Upper lobe of left lung (tissue), 6 donors: ENCODE measurements around the gene SGSM1. TPM values are rescaled to one million over a fixed set of nuclear protein-coding genes. Genes with fewer than 3 reads are reported as not detected.

Experiments
- ATAC-seq, 2 donors: fragments of 200-7000 bp; cut with Tn5 transposase; one replicate each; pipeline ENCODE4 v1.9.1; 2022; ENCODE audit warnings: mild to moderate bottlenecking in 2 of 2, moderate library complexity in 2 of 2; ENCODE audit not compliant: low FRiP score in 2 of 2
- DNase-seq, 2 donors: peaks; one replicate each; pipeline ENCODE4 v3.0.0-alpha.2; 2019 to 2020
- H3K27ac ChIP-seq, 4 donors: fragments of 200-600 bp; sonication (generic); one replicate each; pipeline ENCODE4 v1.5.1; 2016 to 2019
- H3K27me3 ChIP-seq, 4 donors: fragments of 200-600 bp; sonication (generic); one replicate each; pipeline ENCODE4 v1.5.1; 2017 to 2019
- H3K36me3 ChIP-seq, 4 donors: fragments of 200-600 bp; sonication (generic); one replicate each; pipeline ENCODE4 v1.5.1; 2016 to 2019
- H3K4me1 ChIP-seq, 4 donors: fragments of 200-600 bp; sonication (generic); one replicate each; pipeline ENCODE4 v1.5.1; 2018 to 2019
- H3K4me3 ChIP-seq, 4 donors: fragments of 200-600 bp; sonication (generic); one replicate each; pipeline ENCODE4 v1.5.1; 2017 to 2019; ENCODE audit warnings: mild to moderate bottlenecking in 2 of 4, moderate library complexity in 1 of 4
- H3K9me3 ChIP-seq, 4 donors: fragments of 200-600 bp; sonication (generic); one replicate each; pipeline ENCODE4 v1.5.1; 2018 to 2019
- CTCF ChIP-seq, 6 experiments: fragments of 450-650 bp in 4 of 6; fragments of 200-600 bp in 2 of 6; sonication (generic) in 2 of 6; IDR thresholded peaks; one replicate each; pipeline ENCODE4 v1.5.1; 2016 to 2019; ENCODE audit warnings: antibody characterized with exemption in 6 of 6
- EP300 ChIP-seq, 4 donors: sonication (generic); formaldehyde crosslinking; IDR thresholded peaks; one replicate each; pipeline ENCODE4 v1.5.1; 2017; ENCODE audit warnings: antibody characterized with exemption in 4 of 4, control low read depth in 2 of 4
- POLR2A ChIP-seq, 4 donors: fragments of 450-650 bp; IDR thresholded peaks; one replicate each; pipeline ENCODE4 v1.5.1; 2016 to 2017; ENCODE audit warnings: antibody characterized with exemption in 4 of 4, mild to moderate bottlenecking in 2 of 4
- POLR2AphosphoS5 ChIP-seq, 2 donors: sonication (generic); formaldehyde crosslinking; IDR thresholded peaks; one replicate each; pipeline ENCODE4 v1.5.1; 2017; ENCODE audit warnings: antibody characterized with exemption in 2 of 2
- WGBS, 2 donors: methylation state at CpG; one replicate each; pipeline ENCODE4 v1.1.5; 2017 to 2018; 5-methylcytosine and 5-hydroxymethylcytosine counted together
- total RNA-seq, 6 donors: library from RNA; depleted of rRNA in 4 of 6; stranded (reverse); fragments of >200 nt in 4 of 6; gene quantifications; one replicate each; pipeline versions ENCODE4 v1.1.0 to v1.2.1, GENCODE V29; 2016 to 2021
- donor health status: DM: no; HTN: no; CAD: no; lungs with moderate emphysema.
- donor health status: DM: no; HTN: yes; CAD: no; lungs with severe emphysema.

SGSM1 gene
- total RNA-seq, 6 donors from 2014 or later = 0.76 to 4.2 (median 2.8) TPM

- Histone ChIP-seq H3K27me3 (no peaks in the 10 kb centered on the region), H3K4me3 (no peak overlapping the region), H3K9me3 (no peaks in the 10 kb centered on the region), H3K36me3 (no peaks in the 10 kb centered on the region), H3K27ac (peak overlapping the region in 2 of 4 donors; percentile 13 to 60), H3K4me1 (peaks cover 28 to 45% (median 34%) of the 10 kb centered on the region in 4 donors)
- ATAC-seq = no peak
- no peak for DNase-seq
- no peak for TF ChIP-seq CTCF (IDR thresholded peaks at IDR 0.05)
- no peak for TF ChIP-seq POLR2AphosphoS5 (IDR thresholded peaks at IDR 0.05)
- 91 to 92% methylated on average over 3 of the region's 3 CpGs for WGBS, 2 donors
These were observed 158.4 kb downstream of the SGSM1 start for GRCh38 chr22:24964441-24964840.

DNA sequence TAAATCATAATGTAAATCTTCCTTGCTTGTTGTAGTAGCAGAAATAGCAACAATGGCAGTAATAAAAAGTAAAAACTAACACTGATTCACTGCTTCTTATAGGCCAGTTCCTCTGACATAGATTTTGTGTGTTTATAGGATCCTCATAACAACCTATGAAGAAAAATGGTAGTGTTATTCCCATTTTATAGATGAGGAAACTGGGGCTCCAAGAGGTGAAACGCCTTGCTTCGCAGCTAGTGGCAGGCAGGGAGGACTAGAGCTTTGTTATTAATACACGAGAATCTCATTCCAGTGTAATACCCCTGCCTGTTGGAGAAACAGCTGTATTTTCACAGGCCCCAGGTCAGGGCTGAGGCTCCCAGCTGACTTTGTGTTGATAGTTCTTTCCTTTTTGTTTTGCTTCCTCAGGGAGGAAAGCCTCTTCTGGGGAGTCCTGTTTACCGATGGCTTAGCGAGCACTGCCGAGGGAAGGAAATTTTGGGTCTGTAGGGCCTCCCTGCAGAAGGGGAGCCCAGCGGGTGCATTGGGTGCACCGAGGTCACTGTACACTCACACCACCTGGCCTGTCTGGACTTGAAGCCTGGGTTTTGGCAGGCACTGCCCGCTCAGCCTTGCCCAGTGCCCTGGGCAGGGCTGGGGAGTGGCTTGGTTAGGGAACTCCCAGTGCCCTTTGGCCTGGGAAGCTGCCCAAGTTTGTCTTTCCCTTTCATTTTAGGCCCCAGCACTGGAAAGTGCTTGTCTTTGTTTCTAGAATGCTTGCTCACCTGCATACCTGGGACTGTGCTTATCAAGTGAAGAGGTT is 160.0 kb downstream of the SGSM1 start:
- peak in 1 of 2 donors; percentile 90 for DNase-seq
- peak overlapping the region; percentile 50 to 76 (median 64) for H3K27ac ChIP-seq
- WGBS, 2 donors = 42 to 56% methylated on average over 9 of the region's 9 CpGs

GRCh38 chr22:24968066-24968561 is 162.1 kb downstream of the SGSM1 start:
- ATAC-seq = peak in 1 of 2 donors; percentile 5
- peak in 1 of 2 donors; percentile 26 for DNase-seq
- Histone ChIP-seq H3K9me3 (no peaks in the 10 kb centered on the region), H3K27ac (peak overlapping the region; percentile 16 to 83 (median 68)), H3K4me3 (no peak overlapping the region), H3K27me3 (no peaks in the 10 kb centered on the region), H3K36me3 (no peaks in the 10 kb centered on the region), H3K4me1 (peaks cover 24 to 53% (median 35%) of the 10 kb centered on the region in 4 donors)
- TF ChIP-seq POLR2AphosphoS5 (IDR thresholded peaks at IDR 0.05) (peak in 1 of 2 donors; percentile 15), CTCF (IDR thresholded peaks at IDR 0.05) (no peak)
- 72 to 85% methylated on average over 4 to 8 of the region's 8 CpGs for WGBS, 2 donors

More for the DNA sequence above, 160.0 kb downstream of the SGSM1 start:
- H3K36me3 ChIP-seq = no peaks in the 10 kb centered on the region
- H3K9me3 ChIP-seq = no peaks in the 10 kb centered on the region
- H3K27me3 ChIP-seq = no peaks in the 10 kb centered on the region
- H3K4me1 ChIP-seq = peaks cover 28 to 46% (median 34%) of the 10 kb centered on the region in 4 donors
- peak; percentile 54 to 93 for ATAC-seq
- H3K4me3 ChIP-seq = peak overlapping the region in 2 of 4 donors; percentile 16
- TF ChIP-seq POLR2AphosphoS5 (IDR thresholded peaks at IDR 0.05) = peak in 1 of 2 donors; percentile 23
- TF ChIP-seq CTCF (IDR thresholded peaks at IDR 0.05) = no peak
- TF ChIP-seq POLR2A (IDR thresholded peaks at IDR 0.05) = peak in 1 of 4 donors; percentile 15
- no peak for TF ChIP-seq EP300 (IDR thresholded peaks at IDR 0.05)

DNA sequence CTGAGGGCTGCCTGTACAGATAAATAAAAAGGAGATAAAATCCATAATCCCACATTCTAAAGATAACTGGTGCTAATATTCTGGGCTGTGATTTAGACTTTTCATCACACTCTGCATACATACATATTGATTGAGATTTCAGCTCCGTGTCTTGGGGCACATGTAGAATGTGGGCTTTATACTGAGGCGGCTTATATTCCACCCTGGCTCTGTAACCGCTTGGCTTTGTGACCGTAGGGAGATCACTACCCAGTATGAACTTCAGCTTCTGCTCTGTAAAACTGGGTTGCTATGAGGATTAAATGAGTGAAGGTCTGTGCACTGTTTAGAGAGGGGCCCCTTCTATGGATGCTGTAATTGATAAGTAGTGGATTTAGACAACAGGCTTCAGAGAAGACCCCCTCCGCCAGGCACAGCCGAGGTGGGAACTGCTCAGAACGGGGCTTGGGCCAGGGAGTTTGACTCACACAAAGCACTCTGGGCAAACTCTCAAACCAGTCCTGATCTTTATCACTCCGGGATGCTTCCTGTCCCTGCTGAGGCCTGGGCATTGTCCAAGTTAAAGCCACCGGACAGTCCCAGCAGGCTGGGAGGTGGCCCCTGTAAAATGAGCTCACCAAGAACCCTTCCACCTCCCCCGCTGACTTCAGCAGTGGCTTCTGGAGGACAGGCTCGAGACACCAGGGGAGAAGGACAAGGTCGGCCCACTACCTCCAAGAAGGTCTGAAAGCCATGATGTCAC is 163.7 kb downstream of the SGSM1 start:
- Histone ChIP-seq H3K4me3 (no peak overlapping the region), H3K27ac (peak overlapping the region; percentile 65 to 83 (median 74)), H3K27me3 (no peaks in the 10 kb centered on the region), H3K36me3 (no peaks in the 10 kb centered on the region), H3K4me1 (peaks cover 24 to 46% (median 27%) of the 10 kb centered on the region in 4 donors), H3K9me3 (no peaks in the 10 kb centered on the region)
- peak; percentile 8 to 67 for ATAC-seq
- no peak for TF ChIP-seq POLR2A (IDR thresholded peaks at IDR 0.05)
- TF ChIP-seq EP300 (IDR thresholded peaks at IDR 0.05) = peak in 2 of 4 donors; percentile 5 to 42
- TF ChIP-seq POLR2AphosphoS5 (IDR thresholded peaks at IDR 0.05) = peak; percentile 25 to 47
- no peak for TF ChIP-seq CTCF (IDR thresholded peaks at IDR 0.05)
- 50 to 58% methylated on average over 11 to 12 of the region's 12 CpGs for WGBS, 2 donors
- peak in 1 of 2 donors; percentile 25 for DNase-seq
